ENCODE data around the gene RPUSD4. TPM values are rescaled to one million over a fixed set of nuclear protein-coding genes. Genes with fewer than 3 reads are reported as not detected.

RPUSD4 gene
- total and polyA plus RNA-seq, 9 of the 15 experiments (the other 6 are each of a cell fraction or from before 2014, with no cell fraction given) = 27.4 to 56.2 (median 44.6) TPM

DNA sequence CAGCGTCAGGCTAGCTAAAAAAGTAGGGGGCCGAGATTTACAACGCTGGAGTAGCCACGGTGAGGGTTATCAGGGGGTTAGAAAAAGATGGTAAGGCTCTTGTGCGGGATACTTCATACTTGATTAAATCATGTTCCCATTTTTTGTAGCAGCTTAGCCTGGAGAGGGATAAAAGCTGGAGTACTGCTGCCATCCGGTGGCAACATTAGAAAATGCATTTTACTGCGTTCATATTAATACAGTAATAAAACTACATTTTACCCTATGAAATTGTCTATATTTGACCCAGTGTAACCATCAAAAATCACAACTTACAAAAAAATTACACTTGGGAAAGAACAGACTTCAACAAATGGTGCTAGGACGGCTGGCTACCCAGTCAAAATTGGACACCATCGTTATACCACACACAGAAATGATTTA is 17.3 kb downstream of the RPUSD4 start (continued):
- TF ChIP-seq, protein P1, sequence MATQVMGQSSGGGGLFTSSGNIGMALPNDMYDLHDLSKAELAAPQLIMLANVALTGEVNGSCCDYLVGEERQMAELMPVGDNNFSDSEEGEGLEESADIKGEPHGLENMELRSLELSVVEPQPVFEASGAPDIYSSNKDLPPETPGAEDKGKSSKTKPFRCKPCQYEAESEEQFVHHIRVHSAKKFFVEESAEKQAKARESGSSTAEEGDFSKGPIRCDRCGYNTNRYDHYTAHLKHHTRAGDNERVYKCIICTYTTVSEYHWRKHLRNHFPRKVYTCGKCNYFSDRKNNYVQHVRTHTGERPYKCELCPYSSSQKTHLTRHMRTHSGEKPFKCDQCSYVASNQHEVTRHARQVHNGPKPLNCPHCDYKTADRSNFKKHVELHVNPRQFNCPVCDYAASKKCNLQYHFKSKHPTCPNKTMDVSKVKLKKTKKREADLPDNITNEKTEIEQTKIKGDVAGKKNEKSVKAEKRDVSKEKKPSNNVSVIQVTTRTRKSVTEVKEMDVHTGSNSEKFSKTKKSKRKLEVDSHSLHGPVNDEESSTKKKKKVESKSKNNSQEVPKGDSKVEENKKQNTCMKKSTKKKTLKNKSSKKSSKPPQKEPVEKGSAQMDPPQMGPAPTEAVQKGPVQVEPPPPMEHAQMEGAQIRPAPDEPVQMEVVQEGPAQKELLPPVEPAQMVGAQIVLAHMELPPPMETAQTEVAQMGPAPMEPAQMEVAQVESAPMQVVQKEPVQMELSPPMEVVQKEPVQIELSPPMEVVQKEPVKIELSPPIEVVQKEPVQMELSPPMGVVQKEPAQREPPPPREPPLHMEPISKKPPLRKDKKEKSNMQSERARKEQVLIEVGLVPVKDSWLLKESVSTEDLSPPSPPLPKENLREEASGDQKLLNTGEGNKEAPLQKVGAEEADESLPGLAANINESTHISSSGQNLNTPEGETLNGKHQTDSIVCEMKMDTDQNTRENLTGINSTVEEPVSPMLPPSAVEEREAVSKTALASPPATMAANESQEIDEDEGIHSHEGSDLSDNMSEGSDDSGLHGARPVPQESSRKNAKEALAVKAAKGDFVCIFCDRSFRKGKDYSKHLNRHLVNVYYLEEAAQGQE (IDR thresholded peaks at IDR 0.05; ENCODE audit: borderline replicate concordance) = peak; percentile 77; the same call in 1 of the 2 replicates
- TF ChIP-seq, protein P1 (CRISPR knock-in tag; IDR thresholded peaks at IDR 0.05; ENCODE audit: low read depth) = no peak
- TF ChIP-seq, protein P2, sequence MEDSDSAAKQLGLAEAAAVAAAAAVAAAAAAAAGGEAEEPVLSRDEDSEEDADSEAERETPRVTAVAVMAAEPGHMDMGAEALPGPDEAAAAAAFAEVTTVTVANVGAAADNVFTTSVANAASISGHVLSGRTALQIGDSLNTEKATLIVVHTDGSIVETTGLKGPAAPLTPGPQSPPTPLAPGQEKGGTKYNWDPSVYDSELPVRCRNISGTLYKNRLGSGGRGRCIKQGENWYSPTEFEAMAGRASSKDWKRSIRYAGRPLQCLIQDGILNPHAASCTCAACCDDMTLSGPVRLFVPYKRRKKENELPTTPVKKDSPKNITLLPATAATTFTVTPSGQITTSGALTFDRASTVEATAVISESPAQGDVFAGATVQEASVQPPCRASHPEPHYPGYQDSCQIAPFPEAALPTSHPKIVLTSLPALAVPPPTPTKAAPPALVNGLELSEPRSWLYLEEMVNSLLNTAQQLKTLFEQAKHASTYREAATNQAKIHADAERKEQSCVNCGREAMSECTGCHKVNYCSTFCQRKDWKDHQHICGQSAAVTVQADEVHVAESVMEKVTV (CRISPR knock-in tag; IDR thresholded peaks at IDR 0.05) = peak; percentile 61
- TF ChIP-seq RAD21 (CRISPR knock-in tag; conservative IDR thresholded peaks at IDR 0.05 in 1 of 2, IDR thresholded peaks at IDR 0.05 in 1 of 2) (peak; percentile 82), SMC3 (conservative IDR thresholded peaks at IDR 0.05; ENCODE audit: insufficient read depth, low read depth, low read length) (peak; percentile 63; the same call in 1 of the 2 replicates)

All from K562 (cell line).